SIG-M5 (cell line): ENCODE measurements around the gene TRPM1.

Source experiments
- DNase-seq: peaks from one replicate; lab custom pipeline; 2025; lab: John Stamatoyannopoulos, UW

The TRPM1 gene

GRCh38 chr15:30969724-30970123, 131.8 kb downstream of the TRPM1 start:
- no peak for DNase-seq

- no peak for DNase-seq
These were observed 137.8 kb downstream of the TRPM1 start for GRCh38 chr15:30963681-30964080.

- no peak for DNase-seq
These were observed 138.9 kb downstream of the TRPM1 start for GRCh38 chr15:30962659-30963058.

GRCh38 chr15:30962079-30962478, 139.4 kb downstream of the TRPM1 start:
- no peak for DNase-seq

- no peak for DNase-seq
These were observed 143.3 kb downstream of the TRPM1 start for GRCh38 chr15:30958219-30958618.

GRCh38 chr15:30956216-30957124, 145.1 kb downstream of the TRPM1 start:
- no peak for DNase-seq

- DNase-seq, result no peak
These were observed 146.9 kb downstream of the TRPM1 start for GRCh38 chr15:30954674-30955073.

- no peak for DNase-seq
These were observed 147.7 kb downstream of the TRPM1 start for GRCh38 chr15:30953731-30954378.

GRCh38 chr15:30953183-30953582, 148.3 kb downstream of the TRPM1 start:
- no peak for DNase-seq
